ENCODE data around the gene AUH. TPM values are rescaled to one million over a fixed set of nuclear protein-coding genes. Genes with fewer than 3 reads are reported as not detected.

Gene AUH
- total RNA-seq, 1 donor from 2014 or later = 17.3 TPM

- DNase-seq (no peak), ATAC-seq (no peak)
- H3K36me3 ChIP-seq = no peaks in the 10 kb centered on the region
- no peaks in the 10 kb centered on the region for H3K27me3 ChIP-seq (ENCODE audit: low read depth)
- no peaks in the 10 kb centered on the region for H3K4me1 ChIP-seq
- no peak for TF ChIP-seq CTCF (IDR thresholded peaks at IDR 0.05)
- no peak overlapping the region for H3K4me3 ChIP-seq
- no peaks in the 10 kb centered on the region for H3K9me3 ChIP-seq
- intact Hi-C loops (cut with DNase I) = no loop called here
- no peak overlapping the region for H3K27ac ChIP-seq
Observed at GRCh38 chr9:91265514-91265913, 96.2 kb downstream of the AUH start.

- no peak overlapping the region for H3K27ac ChIP-seq
- H3K4me3 ChIP-seq = no peak overlapping the region
- DNase-seq (no peak), ATAC-seq (no peak)
- H3K36me3 ChIP-seq = no peaks in the 10 kb centered on the region
- no peaks in the 10 kb centered on the region for H3K27me3 ChIP-seq (ENCODE audit: low read depth)
- H3K4me1 ChIP-seq = no peaks in the 10 kb centered on the region
- no peaks in the 10 kb centered on the region for H3K9me3 ChIP-seq
- intact Hi-C loops (cut with DNase I) = no loop called here
- no peak for TF ChIP-seq CTCF (IDR thresholded peaks at IDR 0.05)
Observed at GRCh38 chr9:91261417-91261816, 100.3 kb downstream of the AUH start.

DNA sequence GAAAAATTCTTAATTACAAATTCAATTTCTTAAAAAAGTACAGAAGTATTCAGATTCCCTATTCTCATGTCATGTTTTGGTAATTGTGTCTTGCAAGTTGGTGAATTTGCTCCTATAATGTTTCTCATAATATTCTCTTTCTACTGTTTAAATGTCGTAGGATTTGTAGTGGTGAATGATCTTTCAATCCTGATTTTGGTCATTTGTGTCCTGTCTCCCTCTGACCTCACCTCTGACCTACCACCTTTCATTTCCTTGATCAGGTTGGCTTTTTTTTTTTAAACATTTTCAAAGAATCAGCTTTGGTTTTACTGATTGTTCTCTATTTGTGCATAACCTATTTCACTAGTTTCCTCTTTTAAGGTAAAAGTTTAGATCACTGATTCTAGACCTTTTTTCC is 102.6 kb downstream of the AUH start:
- H3K27ac ChIP-seq = no peak overlapping the region
- H3K9me3 ChIP-seq = no peaks in the 10 kb centered on the region
- intact Hi-C loops (cut with DNase I) = no loop called here
- ATAC-seq (no peak), DNase-seq (no peak)
- no peaks in the 10 kb centered on the region for H3K27me3 ChIP-seq (ENCODE audit: low read depth)
- TF ChIP-seq CTCF (IDR thresholded peaks at IDR 0.05) = no peak
- H3K4me1 ChIP-seq = no peaks in the 10 kb centered on the region
- H3K4me3 ChIP-seq = no peak overlapping the region
- H3K36me3 ChIP-seq = no peaks in the 10 kb centered on the region

DNA sequence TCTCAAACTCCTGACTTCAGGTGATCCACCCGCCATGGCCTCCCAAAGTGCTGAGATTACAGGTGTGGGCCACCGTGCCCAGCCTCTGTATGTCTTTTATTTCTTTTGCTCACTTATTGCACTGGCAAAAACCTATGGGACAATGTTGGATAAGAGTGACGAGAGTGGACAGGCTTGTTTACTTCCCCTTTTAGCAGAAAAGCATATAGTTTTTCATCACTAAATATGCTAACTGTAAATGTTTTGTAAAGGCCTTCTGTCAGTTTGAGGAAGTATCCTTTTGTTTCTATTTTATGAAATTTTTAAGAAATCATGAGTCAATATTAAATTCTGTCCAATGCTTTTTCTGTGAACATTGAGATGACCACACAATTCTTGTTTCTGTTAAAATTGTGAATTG is 103.3 kb downstream of the AUH start:
- no peak overlapping the region for H3K27ac ChIP-seq
- TF ChIP-seq CTCF (IDR thresholded peaks at IDR 0.05) = no peak
- no peaks in the 10 kb centered on the region for H3K36me3 ChIP-seq
- ATAC-seq (peak in 1 of 2 donors; percentile 37), DNase-seq (no peak)
- no peaks in the 10 kb centered on the region for H3K4me1 ChIP-seq
- no peaks in the 10 kb centered on the region for H3K27me3 ChIP-seq (ENCODE audit: low read depth)
- intact Hi-C loops (cut with DNase I) = no loop called here
- no peak overlapping the region for H3K4me3 ChIP-seq
- no peaks in the 10 kb centered on the region for H3K9me3 ChIP-seq

GRCh38 chr9:91256235-91256634 is 105.5 kb downstream of the AUH start:
- ATAC-seq (no peak), DNase-seq (no peak)
- TF ChIP-seq CTCF (IDR thresholded peaks at IDR 0.05) = no peak
- Histone ChIP-seq H3K36me3 (no peaks in the 10 kb centered on the region), H3K4me1 (no peaks in the 10 kb centered on the region), H3K27me3 (ENCODE audit: low read depth) (no peaks in the 10 kb centered on the region), H3K27ac (no peak overlapping the region), H3K9me3 (no peaks in the 10 kb centered on the region), H3K4me3 (no peak overlapping the region)
- intact Hi-C loops (cut with DNase I) = no loop called here

DNA sequence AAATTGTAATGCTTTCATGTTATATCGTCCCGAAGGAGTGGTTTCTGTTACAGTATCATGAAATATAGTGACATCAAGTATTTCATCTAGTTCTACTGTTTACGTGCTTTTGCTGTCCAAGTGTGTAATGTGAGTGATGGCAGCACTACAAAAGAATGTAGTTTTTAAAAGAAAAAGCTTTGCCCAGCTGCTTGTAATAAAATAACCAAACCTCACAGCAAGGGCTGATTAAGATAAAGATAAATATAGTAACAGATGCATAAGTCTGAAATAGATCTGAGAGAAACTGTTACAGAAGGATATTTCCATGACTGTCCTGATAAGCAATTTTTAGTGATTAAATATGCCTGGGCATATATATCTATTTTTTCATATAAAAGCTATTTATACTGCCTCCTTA is 106.4 kb downstream of the AUH start:
- Histone ChIP-seq H3K27ac (no peak overlapping the region), H3K27me3 (ENCODE audit: low read depth) (no peaks in the 10 kb centered on the region), H3K36me3 (no peaks in the 10 kb centered on the region), H3K4me3 (no peak overlapping the region), H3K9me3 (no peaks in the 10 kb centered on the region), H3K4me1 (no peaks in the 10 kb centered on the region)
- TF ChIP-seq CTCF (IDR thresholded peaks at IDR 0.05) = no peak
- no peak for DNase-seq
- intact Hi-C loops (cut with DNase I) = no loop called here
- ATAC-seq = no peak
